ENCODE measurements around the gene FRMD4A. TPM values are rescaled to one million over a fixed set of nuclear protein-coding genes. Genes with fewer than 3 reads are reported as not detected.

The FRMD4A gene
- total and polyA plus RNA-seq, 5 donors from 2014 or later = 0.34 to 2.4 (median 0.54) TPM

DNA sequence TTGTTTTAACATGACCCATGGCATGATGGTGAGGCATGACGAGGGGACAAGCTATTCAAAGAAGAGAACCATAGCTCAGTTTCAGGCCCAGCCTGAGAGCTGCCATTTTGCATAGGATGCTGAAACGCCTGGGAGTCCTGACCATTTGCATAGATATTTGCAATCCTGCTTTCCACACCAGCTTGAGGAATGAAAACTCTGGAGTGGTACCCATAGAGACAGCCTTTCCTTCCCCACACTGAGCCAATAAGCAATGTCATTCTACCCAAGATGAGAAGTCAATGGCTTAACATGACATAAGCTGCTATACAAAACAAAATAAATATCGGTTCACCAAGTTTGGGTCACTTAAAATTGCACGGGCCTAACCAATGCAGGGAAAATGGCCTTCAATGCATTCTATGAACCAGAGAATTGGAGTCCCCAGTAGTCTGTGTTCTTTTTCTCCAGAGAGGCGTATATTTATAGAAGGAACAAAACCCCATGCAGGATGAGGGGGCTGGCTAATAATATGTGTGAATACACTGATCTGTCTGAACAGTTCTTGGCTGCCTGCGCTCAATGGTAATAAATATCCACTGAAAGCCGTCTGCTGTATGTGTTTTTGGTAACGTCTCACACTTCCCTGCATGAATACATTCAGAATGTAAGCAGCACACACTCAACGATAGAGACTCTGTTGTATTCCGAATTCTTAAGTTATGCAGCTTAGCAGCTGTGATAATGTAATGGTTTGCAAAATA is 329.3 kb downstream of the FRMD4A start:
- H3K9me3 Mint-ChIP-seq = peaks cover 0 to 9% (median 0%) of the 10 kb centered on the region in 7 donors

DNA sequence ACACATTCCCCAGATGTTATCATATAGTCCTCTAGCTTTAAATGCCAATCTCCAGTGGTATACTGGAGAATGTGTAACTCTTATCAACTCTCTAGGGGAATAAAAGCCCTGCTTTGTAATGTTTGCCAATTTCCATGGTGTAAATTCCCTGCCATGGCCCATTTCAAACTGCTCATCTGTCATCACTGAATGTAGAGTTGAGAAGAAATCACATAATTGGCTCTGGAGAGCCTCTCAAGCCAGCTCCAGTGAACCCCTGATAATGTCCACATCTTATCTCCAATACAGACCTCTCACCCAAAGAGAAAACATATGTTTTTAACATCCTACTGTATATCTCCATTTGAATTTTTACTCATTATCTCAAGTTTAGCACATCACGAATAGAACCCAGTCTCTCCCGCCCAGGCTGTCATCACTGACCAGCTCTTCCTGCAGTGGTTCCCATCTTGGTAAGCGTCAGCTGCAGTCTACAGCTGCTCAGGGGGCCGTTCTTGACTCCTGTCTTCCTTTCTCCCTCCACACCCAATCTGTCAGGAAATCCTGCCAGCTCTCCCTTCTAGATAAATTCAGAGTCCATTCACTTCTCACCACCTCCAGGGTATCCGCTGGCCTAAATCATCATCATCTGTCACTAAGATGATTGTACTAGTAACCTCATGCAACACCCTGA is 332.4 kb downstream of the FRMD4A start:
- Histone ChIP-seq H3K36me3 (ENCODE audit: control insufficient read depth, insufficient read depth, low read length) (no peaks in the 10 kb centered on the region), H3K27me3 (ENCODE audit: control insufficient read depth, insufficient read depth, low read length) (no peaks in the 10 kb centered on the region), H3K4me3 (ENCODE audit: low read depth, low read length) (no peak overlapping the region), H3K4me1 (ENCODE audit: control insufficient read depth, insufficient read depth, low read length, poor library complexity, severe bottlenecking) (peaks cover 7% of the 10 kb centered on the region), H3K9me3 (ENCODE audit: control insufficient read depth in 2 of 2, low read length in 2 of 2) (no peaks in the 10 kb centered on the region), H3K27ac (ENCODE audit: insufficient read depth, low read length, poor library complexity, severe bottlenecking) (no peak overlapping the region)
- DNase-seq (no peak), ATAC-seq (ENCODE audit: low read depth in 2 of 2) (no peak)
- Mint-ChIP-seq H3K4me3 (no peak overlapping the region), H3K27ac (no peak overlapping the region), H3K9me3 (peaks cover 0 to 5% (median 0%) of the 10 kb centered on the region in 7 donors), H3K27me3 (no peaks in the 10 kb centered on the region), H3K4me1 (peaks cover 7 to 40% (median 24%) of the 10 kb centered on the region in 4 donors), H3K36me3 (no peaks in the 10 kb centered on the region)

More for the DNA sequence above, 329.3 kb downstream of the FRMD4A start:
- no peak overlapping the region for H3K4me3 ChIP-seq (ENCODE audit: low read depth, low read length)
- Mint-ChIP-seq H3K36me3 (no peaks in the 10 kb centered on the region), H3K4me1 (peaks cover 7 to 41% (median 16%) of the 10 kb centered on the region in 4 donors), H3K27ac (peak overlapping the region in 1 of 3 donors; percentile 7), H3K4me3 (no peak overlapping the region), H3K27me3 (no peaks in the 10 kb centered on the region)
- H3K36me3 ChIP-seq (ENCODE audit: control insufficient read depth, insufficient read depth, low read length) = no peaks in the 10 kb centered on the region
- no peak overlapping the region for H3K27ac ChIP-seq (ENCODE audit: insufficient read depth, low read length, poor library complexity, severe bottlenecking)
- DNase-seq = no peak
- H3K27me3 ChIP-seq (ENCODE audit: control insufficient read depth, insufficient read depth, low read length) = no peaks in the 10 kb centered on the region
- no peaks in the 10 kb centered on the region for H3K4me1 ChIP-seq (ENCODE audit: control insufficient read depth, insufficient read depth, low read length, poor library complexity, severe bottlenecking)
- H3K9me3 ChIP-seq (ENCODE audit: control insufficient read depth in 2 of 2, low read length in 2 of 2) = no peaks in the 10 kb centered on the region
- ATAC-seq (ENCODE audit: low read depth in 2 of 2) = no peak

DNA sequence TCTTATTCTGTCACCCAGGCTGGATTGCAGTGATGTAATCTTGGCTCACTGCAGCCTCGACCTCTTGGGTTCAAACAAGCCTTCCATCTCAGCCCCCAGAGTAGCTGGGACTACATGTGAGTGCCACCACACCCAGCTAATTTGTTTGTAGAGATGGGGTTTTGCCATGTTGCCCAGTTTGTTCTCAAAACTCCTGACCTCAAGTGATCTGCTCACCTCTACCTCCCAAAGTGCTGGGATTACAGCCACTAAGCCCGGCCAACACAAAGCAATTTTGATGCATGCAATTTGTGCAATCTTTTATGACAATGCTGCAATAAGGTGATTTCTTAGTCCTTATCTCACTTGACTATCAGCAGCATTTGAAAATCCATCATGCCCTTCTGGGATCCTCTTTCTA is 333.1 kb downstream of the FRMD4A start:
- no peak overlapping the region for H3K27ac Mint-ChIP-seq
- no peaks in the 10 kb centered on the region for H3K9me3 ChIP-seq (ENCODE audit: control insufficient read depth in 2 of 2, low read length in 2 of 2)
- no peak for ATAC-seq (ENCODE audit: low read depth in 2 of 2)
- peaks cover 10% of the 10 kb centered on the region for H3K4me1 ChIP-seq (ENCODE audit: control insufficient read depth, insufficient read depth, low read length, poor library complexity, severe bottlenecking)
- H3K27ac ChIP-seq (ENCODE audit: insufficient read depth, low read length, poor library complexity, severe bottlenecking) = no peak overlapping the region
- H3K9me3 Mint-ChIP-seq = peaks cover 0 to 5% (median 0%) of the 10 kb centered on the region in 7 donors
- no peaks in the 10 kb centered on the region for H3K36me3 ChIP-seq (ENCODE audit: control insufficient read depth, insufficient read depth, low read length)
- H3K36me3 Mint-ChIP-seq = no peaks in the 10 kb centered on the region
- H3K27me3 Mint-ChIP-seq = no peaks in the 10 kb centered on the region
- peaks cover 6 to 38% (median 22%) of the 10 kb centered on the region in 4 donors for H3K4me1 Mint-ChIP-seq
- no peak overlapping the region for H3K4me3 ChIP-seq (ENCODE audit: low read depth, low read length)
- no peak for DNase-seq
- no peak overlapping the region for H3K4me3 Mint-ChIP-seq
- no peaks in the 10 kb centered on the region for H3K27me3 ChIP-seq (ENCODE audit: control insufficient read depth, insufficient read depth, low read length)

DNA sequence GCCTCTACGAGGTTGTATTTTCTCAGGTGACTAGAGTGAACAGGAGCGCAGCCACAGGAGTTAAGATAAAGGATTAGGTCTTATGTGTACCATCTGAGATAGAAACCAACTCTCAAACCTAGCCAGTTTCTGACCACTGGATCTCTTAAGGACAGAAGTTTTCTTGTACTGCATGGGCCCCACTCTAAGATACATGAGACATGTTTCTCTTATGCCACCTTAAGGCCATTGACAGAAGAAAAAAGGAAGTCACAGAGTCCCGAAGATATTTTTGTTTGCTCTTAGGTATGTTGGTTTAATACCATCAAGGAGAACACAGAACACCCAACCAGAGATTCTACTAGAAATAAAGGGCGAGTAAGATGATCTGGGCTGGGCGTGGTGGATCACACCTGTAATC is 335.8 kb downstream of the FRMD4A start:
- H3K27ac ChIP-seq (ENCODE audit: insufficient read depth, low read length, poor library complexity, severe bottlenecking) = no peak overlapping the region
- H3K4me3 ChIP-seq (ENCODE audit: low read depth, low read length) = no peak overlapping the region
- DNase-seq = peak in 1 of 3 donors; percentile 15
- ATAC-seq (ENCODE audit: low read depth in 2 of 2) = peak in 1 of 2 donors; percentile 37
- Mint-ChIP-seq H3K27me3 (no peaks in the 10 kb centered on the region), H3K27ac (peak overlapping the region in 2 of 3 donors; percentile 26 to 89), H3K36me3 (no peaks in the 10 kb centered on the region), H3K4me1 (peaks cover 15 to 46% (median 23%) of the 10 kb centered on the region in 4 donors), H3K9me3 (peaks cover 0 to 5% (median 0%) of the 10 kb centered on the region in 7 donors), H3K4me3 (peak overlapping the region in 1 of 4 donors; percentile 68)
- peaks cover 10% of the 10 kb centered on the region for H3K4me1 ChIP-seq (ENCODE audit: control insufficient read depth, insufficient read depth, low read length, poor library complexity, severe bottlenecking)
- no peaks in the 10 kb centered on the region for H3K27me3 ChIP-seq (ENCODE audit: control insufficient read depth, insufficient read depth, low read length)
- no peaks in the 10 kb centered on the region for H3K9me3 ChIP-seq (ENCODE audit: control insufficient read depth in 2 of 2, low read length in 2 of 2)
- no peaks in the 10 kb centered on the region for H3K36me3 ChIP-seq (ENCODE audit: control insufficient read depth, insufficient read depth, low read length)

DNA sequence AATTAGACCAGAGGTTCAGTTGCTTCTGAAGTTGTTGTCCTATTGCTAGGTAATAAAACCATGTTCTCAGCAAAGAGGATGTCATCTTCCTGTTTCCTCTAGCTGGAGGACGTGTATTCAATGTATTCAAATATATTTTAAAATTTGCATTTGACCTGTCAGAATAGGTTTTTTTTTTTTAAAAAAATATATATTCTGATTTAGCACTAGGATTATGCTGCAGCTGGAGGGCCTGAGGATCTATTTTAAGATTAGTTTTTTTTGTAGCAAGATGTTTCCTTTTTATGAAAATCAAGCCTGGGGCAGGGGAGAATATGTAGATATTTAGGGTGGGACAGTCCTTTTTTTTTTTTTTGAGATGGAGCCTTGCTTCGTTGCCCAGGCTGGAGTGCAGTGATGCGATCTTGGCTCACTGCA is 337.0 kb downstream of the FRMD4A start:
- peak overlapping the region in 2 of 3 donors; percentile 9 to 82 for H3K27ac Mint-ChIP-seq
- Histone ChIP-seq H3K27ac (ENCODE audit: insufficient read depth, low read length, poor library complexity, severe bottlenecking) (no peak overlapping the region), H3K36me3 (ENCODE audit: control insufficient read depth, insufficient read depth, low read length) (no peaks in the 10 kb centered on the region), H3K27me3 (ENCODE audit: control insufficient read depth, insufficient read depth, low read length) (no peaks in the 10 kb centered on the region), H3K4me1 (ENCODE audit: control insufficient read depth, insufficient read depth, low read length, poor library complexity, severe bottlenecking) (peaks cover 10% of the 10 kb centered on the region), H3K9me3 (ENCODE audit: control insufficient read depth in 2 of 2, low read length in 2 of 2) (no peaks in the 10 kb centered on the region), H3K4me3 (ENCODE audit: low read depth, low read length) (no peak overlapping the region)
- no peaks in the 10 kb centered on the region for H3K36me3 Mint-ChIP-seq
- no peaks in the 10 kb centered on the region for H3K27me3 Mint-ChIP-seq
- peak overlapping the region in 2 of 4 donors; percentile 13 to 42 for H3K4me3 Mint-ChIP-seq
- DNase-seq (peak in 1 of 3 donors; percentile 54), ATAC-seq (ENCODE audit: low read depth in 2 of 2) (peak in 1 of 2 donors; percentile 52)
- peaks cover 0 to 7% (median 0%) of the 10 kb centered on the region in 7 donors for H3K9me3 Mint-ChIP-seq
- H3K4me1 Mint-ChIP-seq = peaks cover 15 to 52% (median 24%) of the 10 kb centered on the region in 4 donors

DNA sequence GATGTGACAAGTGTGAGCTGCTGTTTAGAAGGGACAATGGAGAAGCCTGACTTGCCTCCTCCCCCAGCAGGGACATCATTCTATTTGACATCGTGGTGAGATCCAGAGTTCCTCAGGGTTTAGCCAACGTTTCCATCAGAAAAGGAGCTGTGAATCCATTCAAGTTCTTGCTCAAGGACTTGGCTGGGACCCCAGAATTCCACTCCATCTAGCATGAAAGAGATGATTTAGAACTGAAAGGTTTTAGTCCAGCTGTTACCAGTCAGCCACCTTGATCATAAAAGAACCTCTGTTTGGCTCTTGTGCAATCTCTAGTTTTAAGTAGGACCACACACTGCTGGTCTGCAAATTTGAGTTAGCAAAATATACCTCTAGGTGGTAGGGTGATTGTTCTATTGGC is 337.6 kb downstream of the FRMD4A start:
- peak overlapping the region in 1 of 4 donors; percentile 13 for H3K4me3 Mint-ChIP-seq
- H3K4me3 ChIP-seq (ENCODE audit: low read depth, low read length) = no peak overlapping the region

DNA sequence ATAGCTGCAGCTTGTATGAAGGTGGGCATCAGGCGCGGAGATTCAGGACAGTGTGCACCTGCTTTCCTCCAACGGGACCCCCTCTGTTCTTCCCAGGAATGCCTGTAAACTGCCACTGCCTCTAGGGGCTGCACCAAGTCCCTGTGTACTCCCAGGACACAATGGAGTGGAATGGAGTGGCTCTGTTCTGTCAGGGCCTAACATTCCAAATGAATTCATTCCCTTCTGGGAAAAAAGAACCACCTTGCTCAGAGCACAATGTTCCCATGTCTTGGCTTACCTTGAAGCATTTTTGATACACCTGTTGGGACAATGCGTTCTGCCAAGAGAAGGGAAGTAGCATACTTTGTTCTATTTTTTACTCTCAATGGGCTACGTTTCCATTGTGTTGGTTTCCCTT is 339.4 kb downstream of the FRMD4A start:
- H3K36me3 Mint-ChIP-seq = no peaks in the 10 kb centered on the region
- H3K27ac Mint-ChIP-seq = peak overlapping the region in 1 of 3 donors; percentile 14
- peaks cover 21 to 66% (median 38%) of the 10 kb centered on the region in 4 donors for H3K4me1 Mint-ChIP-seq
- H3K27me3 Mint-ChIP-seq = no peaks in the 10 kb centered on the region
- no peak overlapping the region for H3K4me3 Mint-ChIP-seq
- peaks cover 0 to 4% (median 0%) of the 10 kb centered on the region in 7 donors for H3K9me3 Mint-ChIP-seq
- Histone ChIP-seq H3K4me3 (ENCODE audit: low read depth, low read length) (no peak overlapping the region), H3K27me3 (ENCODE audit: control insufficient read depth, insufficient read depth, low read length) (no peaks in the 10 kb centered on the region), H3K4me1 (ENCODE audit: control insufficient read depth, insufficient read depth, low read length, poor library complexity, severe bottlenecking) (peaks cover 21% of the 10 kb centered on the region), H3K36me3 (ENCODE audit: control insufficient read depth, insufficient read depth, low read length) (no peaks in the 10 kb centered on the region), H3K27ac (ENCODE audit: insufficient read depth, low read length, poor library complexity, severe bottlenecking) (no peak overlapping the region), H3K9me3 (ENCODE audit: control insufficient read depth in 2 of 2, low read length in 2 of 2) (no peaks in the 10 kb centered on the region)
- no peak for DNase-seq
- ATAC-seq (ENCODE audit: low read depth in 2 of 2) = no peak

More for the DNA sequence above, 337.6 kb downstream of the FRMD4A start:
- H3K27me3 ChIP-seq (ENCODE audit: control insufficient read depth, insufficient read depth, low read length) = no peaks in the 10 kb centered on the region
- no peaks in the 10 kb centered on the region for H3K9me3 ChIP-seq (ENCODE audit: control insufficient read depth in 2 of 2, low read length in 2 of 2)
- H3K36me3 Mint-ChIP-seq = no peaks in the 10 kb centered on the region
- no peak for DNase-seq
- H3K27me3 Mint-ChIP-seq = no peaks in the 10 kb centered on the region
- H3K36me3 ChIP-seq (ENCODE audit: control insufficient read depth, insufficient read depth, low read length) = no peaks in the 10 kb centered on the region
- H3K4me1 Mint-ChIP-seq = peaks cover 15 to 57% (median 29%) of the 10 kb centered on the region in 4 donors
- peaks cover 0 to 6% (median 0%) of the 10 kb centered on the region in 7 donors for H3K9me3 Mint-ChIP-seq
- H3K27ac Mint-ChIP-seq = peak overlapping the region in 2 of 3 donors; percentile 9 to 82
- ATAC-seq (ENCODE audit: low read depth in 2 of 2) = no peak
- H3K4me1 ChIP-seq (ENCODE audit: control insufficient read depth, insufficient read depth, low read length, poor library complexity, severe bottlenecking) = peaks cover 13% of the 10 kb centered on the region
- no peak overlapping the region for H3K27ac ChIP-seq (ENCODE audit: insufficient read depth, low read length, poor library complexity, severe bottlenecking)
